Gastrocnemius medialis (tissue), 4 donors: ENCODE measurements around the gene OCA2. TPM values are rescaled to one million over a fixed set of nuclear protein-coding genes. Genes with fewer than 3 reads are reported as not detected.

Experiments used
- ATAC-seq, 2 donors: fragments of 150-250 bp; one replicate each; pipeline ENCODE4 v1.9.1; 2016
- DNase-seq, 2 donors: peaks; one replicate each; pipeline ENCODE4 v3.0.0-alpha.2; 2019
- H3K27ac ChIP-seq, 4 donors: fragments of 200-600 bp; sonication (generic); 1 replicate in 1 of 4; 2 replicates in 3 of 4; pipeline ENCODE4 v1.5.1; 2016 to 2018; ENCODE audit warnings: mild to moderate bottlenecking in 2 of 4, moderate library complexity in 1 of 4
- H3K27me3 ChIP-seq, 3 donors: fragments of 200-600 bp; sonication (generic) in 2 of 3; 1 replicate in 1 of 3; 2 replicates in 2 of 3; pipeline versions ENCODE4 v1.5.1 to v1.6.0; 2016 to 2019; ENCODE audit warnings: mild to moderate bottlenecking in 1 of 3, moderate library complexity in 1 of 3
- H3K36me3 ChIP-seq, 2 donors: fragments of 200-600 bp; sonication (generic) in 1 of 2; one replicate each; pipeline ENCODE4 v1.5.1; 2017 to 2018
- H3K4me1 ChIP-seq, 2 donors: fragments of 200-600 bp; sonication (generic) in 1 of 2; one replicate each; pipeline ENCODE4 v1.5.1; 2016 to 2017; ENCODE audit warnings: mild to moderate bottlenecking in 2 of 2
- H3K4me3 ChIP-seq, 4 donors: fragments of 200-600 bp; sonication (generic) in 3 of 4; 1 replicate in 1 of 4; 2 replicates in 3 of 4; pipeline ENCODE4 v1.5.1; 2016 to 2019; ENCODE audit warnings: mild to moderate bottlenecking in 2 of 4
- H3K9me3 ChIP-seq, 3 donors: fragments of 200-600 bp; sonication (generic) in 2 of 3; 1 replicate in 1 of 3; 2 replicates in 2 of 3; pipeline ENCODE4 v1.5.1; 2016 to 2019
- POLR2A ChIP-seq, 2 donors: fragments of 450-650 bp; IDR thresholded peaks; one replicate each; pipeline ENCODE4 v1.6.1; 2017; ENCODE audit warnings: antibody characterized with exemption in 2 of 2, mild to moderate bottlenecking in 2 of 2, moderate library complexity in 2 of 2
- in situ Hi-C, 4 donors: fragments of 200-750 bp; cut with MboI; loops; one replicate each; pipeline versions ENCODE4 v1.15.0 to v1.8.0; 2017; ENCODE audit warnings: low sequenced_read_pairs in 4 of 4
- intact Hi-C: fragments of 100-400 bp; cut with DNase I; formaldehyde crosslinking; loops from one replicate; pipeline ENCODE4 v1.15.1; 2023; ENCODE audit warnings: low total_unique reads
- total RNA-seq, 4 donors: library from RNA; depleted of rRNA; stranded (reverse); fragments of >200 nt; gene quantifications; one replicate each; pipeline versions ENCODE4 v1.1.0 to v1.2.3, GENCODE V29; 2016
- TF ChIP-seq, protein P1 (sequence below), 5 experiments: fragments of 450-650 bp in 3 of 5; fragments of 200-600 bp in 2 of 5; sonication (generic) in 2 of 5; IDR thresholded peaks in 4 of 5; conservative IDR thresholded peaks in 1 of 5; 1 replicate in 4 of 5; 2 replicates in 1 of 5; pipeline ENCODE4 v1.5.1; 2016 to 2019; ENCODE audit warnings: antibody characterized with exemption in 5 of 5, mild to moderate bottlenecking in 3 of 5, moderate library complexity in 3 of 5

The OCA2 gene
- total RNA-seq, 4 donors from 2014 or later = 0.16 to 0.63 (median 0.41) TPM; not detected in 1

DNA sequence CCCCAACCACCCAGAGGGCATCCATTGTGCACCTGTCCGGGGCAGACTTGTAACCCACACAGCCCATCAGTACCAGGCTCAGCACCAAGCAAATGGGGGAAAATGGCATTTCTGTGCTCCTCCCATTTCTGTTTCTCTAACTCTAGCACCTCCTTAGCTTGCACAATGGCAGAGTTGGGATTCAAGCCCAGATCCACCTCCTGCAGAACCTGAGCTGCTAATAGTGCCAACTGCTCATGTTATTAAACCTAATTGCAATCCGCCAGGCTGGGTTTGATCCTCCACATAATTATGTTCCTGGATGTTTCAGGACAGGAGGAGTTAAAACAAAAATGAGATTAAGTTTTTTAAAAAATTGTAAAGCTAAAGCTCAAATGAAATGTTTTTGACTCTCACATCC is 235.0 kb downstream of the OCA2 start:
- in situ Hi-C loops = no loop called here
- no peak for DNase-seq
- no peak overlapping the region for H3K27ac ChIP-seq
- no peak for ATAC-seq
- H3K4me3 ChIP-seq = no peak overlapping the region
- TF ChIP-seq, protein P1, sequence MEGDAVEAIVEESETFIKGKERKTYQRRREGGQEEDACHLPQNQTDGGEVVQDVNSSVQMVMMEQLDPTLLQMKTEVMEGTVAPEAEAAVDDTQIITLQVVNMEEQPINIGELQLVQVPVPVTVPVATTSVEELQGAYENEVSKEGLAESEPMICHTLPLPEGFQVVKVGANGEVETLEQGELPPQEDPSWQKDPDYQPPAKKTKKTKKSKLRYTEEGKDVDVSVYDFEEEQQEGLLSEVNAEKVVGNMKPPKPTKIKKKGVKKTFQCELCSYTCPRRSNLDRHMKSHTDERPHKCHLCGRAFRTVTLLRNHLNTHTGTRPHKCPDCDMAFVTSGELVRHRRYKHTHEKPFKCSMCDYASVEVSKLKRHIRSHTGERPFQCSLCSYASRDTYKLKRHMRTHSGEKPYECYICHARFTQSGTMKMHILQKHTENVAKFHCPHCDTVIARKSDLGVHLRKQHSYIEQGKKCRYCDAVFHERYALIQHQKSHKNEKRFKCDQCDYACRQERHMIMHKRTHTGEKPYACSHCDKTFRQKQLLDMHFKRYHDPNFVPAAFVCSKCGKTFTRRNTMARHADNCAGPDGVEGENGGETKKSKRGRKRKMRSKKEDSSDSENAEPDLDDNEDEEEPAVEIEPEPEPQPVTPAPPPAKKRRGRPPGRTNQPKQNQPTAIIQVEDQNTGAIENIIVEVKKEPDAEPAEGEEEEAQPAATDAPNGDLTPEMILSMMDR (IDR thresholded peaks at IDR 0.05 in 4 of 5, conservative IDR thresholded peaks at IDR 0.05 in 1 of 5) = no peak
- TF ChIP-seq POLR2A (IDR thresholded peaks at IDR 0.05) = no peak
- no peaks in the 10 kb centered on the region for H3K36me3 ChIP-seq
- intact Hi-C loops = no loop called here
- no peaks in the 10 kb centered on the region for H3K27me3 ChIP-seq
- H3K4me1 ChIP-seq = no peaks in the 10 kb centered on the region
- H3K9me3 ChIP-seq = no peaks in the 10 kb centered on the region

DNA sequence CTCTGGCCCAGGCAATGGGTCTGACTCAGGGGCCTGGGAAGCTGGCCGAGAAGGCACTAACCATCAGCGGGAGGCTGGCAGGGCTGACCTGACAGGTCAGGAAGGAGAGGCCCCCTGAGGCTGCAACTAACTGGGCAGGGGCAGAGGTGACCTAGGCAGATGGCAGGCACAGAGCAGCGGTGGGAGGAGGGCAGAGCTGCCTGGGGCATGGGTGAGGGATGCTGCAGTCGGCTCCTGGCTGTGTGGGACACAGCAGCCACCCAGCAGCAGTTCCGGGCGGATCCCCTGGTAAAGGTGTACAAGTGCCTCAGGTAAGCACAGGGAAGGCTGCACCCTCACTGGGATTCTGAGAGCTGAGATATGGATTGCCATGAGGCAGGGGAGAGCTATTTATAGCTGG is 236.1 kb downstream of the OCA2 start:
- ATAC-seq (no peak), DNase-seq (no peak)
- no peaks in the 10 kb centered on the region for H3K27me3 ChIP-seq
- no peaks in the 10 kb centered on the region for H3K9me3 ChIP-seq
- H3K4me1 ChIP-seq = no peaks in the 10 kb centered on the region
- no peak for TF ChIP-seq POLR2A (IDR thresholded peaks at IDR 0.05)
- TF ChIP-seq, protein P1 (IDR thresholded peaks at IDR 0.05 in 4 of 5, conservative IDR thresholded peaks at IDR 0.05 in 1 of 5) = no peak
- in situ Hi-C loops (no loop called here), intact Hi-C loops (no loop called here)
- no peaks in the 10 kb centered on the region for H3K36me3 ChIP-seq
- no peak overlapping the region for H3K27ac ChIP-seq
- no peak overlapping the region for H3K4me3 ChIP-seq

DNA sequence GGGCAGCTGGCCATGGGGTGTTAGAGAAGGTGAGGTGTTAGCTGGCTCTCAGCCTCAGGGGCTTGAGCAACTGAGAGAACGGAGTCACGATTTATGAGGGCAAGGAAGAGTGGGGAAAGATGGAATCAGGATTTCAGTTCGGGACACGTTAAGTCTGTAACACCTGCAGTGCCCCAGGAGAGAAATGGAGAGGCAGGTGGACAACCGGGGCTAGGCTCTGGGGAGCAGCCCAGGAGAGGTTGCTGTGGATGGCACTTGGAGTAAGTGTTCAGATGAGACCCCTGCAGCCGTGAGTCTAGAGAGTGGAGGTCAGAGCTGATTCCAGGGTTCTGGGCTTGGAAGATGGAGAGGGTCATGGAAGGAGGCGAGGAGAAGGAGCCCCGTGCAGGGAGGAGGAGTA is 237.9 kb downstream of the OCA2 start:
- no peaks in the 10 kb centered on the region for H3K27me3 ChIP-seq
- in situ Hi-C loops = no loop called here
- ATAC-seq (no peak), DNase-seq (no peak)
- no peak overlapping the region for H3K4me3 ChIP-seq
- no peaks in the 10 kb centered on the region for H3K4me1 ChIP-seq
- H3K27ac ChIP-seq = no peak overlapping the region
- intact Hi-C loops = no loop called here
- no peaks in the 10 kb centered on the region for H3K9me3 ChIP-seq
- no peaks in the 10 kb centered on the region for H3K36me3 ChIP-seq
- TF ChIP-seq POLR2A (IDR thresholded peaks at IDR 0.05) = no peak
- TF ChIP-seq, protein P1 (IDR thresholded peaks at IDR 0.05 in 4 of 5, conservative IDR thresholded peaks at IDR 0.05 in 1 of 5) = no peak

DNA sequence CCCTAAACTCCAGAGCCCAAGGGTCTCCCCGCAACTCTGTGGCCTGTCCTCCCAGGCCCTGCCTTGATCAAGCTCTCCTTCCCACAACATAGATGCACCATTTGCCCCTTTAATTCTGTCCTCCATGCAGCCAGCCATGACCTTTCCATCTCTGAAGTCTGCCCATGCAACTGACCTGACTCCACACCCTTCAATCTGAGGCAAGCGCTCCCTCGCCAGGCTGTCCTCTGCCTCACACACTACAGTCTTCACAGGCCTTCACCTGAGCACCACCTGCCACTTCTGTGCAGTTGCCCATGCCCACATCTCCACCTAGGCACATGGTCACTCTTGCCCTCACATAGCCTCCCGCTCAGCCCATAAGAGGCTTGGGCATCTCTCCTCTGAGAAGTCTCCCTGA is 244.0 kb downstream of the OCA2 start:
- Histone ChIP-seq H3K4me3 (no peak overlapping the region), H3K4me1 (no peaks in the 10 kb centered on the region), H3K36me3 (no peaks in the 10 kb centered on the region), H3K27me3 (no peaks in the 10 kb centered on the region), H3K9me3 (no peaks in the 10 kb centered on the region), H3K27ac (no peak overlapping the region)
- intact Hi-C loops (no loop called here), in situ Hi-C loops (no loop called here)
- ATAC-seq = no peak
- TF ChIP-seq, protein P1 (IDR thresholded peaks at IDR 0.05 in 4 of 5, conservative IDR thresholded peaks at IDR 0.05 in 1 of 5) = no peak
- TF ChIP-seq POLR2A (IDR thresholded peaks at IDR 0.05) = no peak
- no peak for DNase-seq

DNA sequence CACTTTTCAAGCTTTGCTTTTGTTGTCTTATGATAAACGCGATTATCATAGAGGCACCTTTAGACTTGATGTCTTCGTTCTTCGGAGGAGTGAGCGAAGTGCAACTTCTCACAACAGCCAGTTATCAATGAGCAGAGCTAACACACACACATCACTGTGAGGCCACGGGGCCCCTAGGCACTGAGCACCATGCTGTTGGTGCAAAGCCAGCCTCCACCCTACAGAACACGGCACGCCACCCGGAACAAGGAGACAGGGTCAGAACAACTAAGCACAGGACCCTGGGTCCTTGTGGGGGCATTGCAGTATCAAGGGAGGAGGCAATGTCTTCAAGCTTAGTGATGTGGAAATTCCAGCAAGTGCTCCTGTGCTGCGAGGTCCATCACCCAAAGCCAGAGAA is 244.5 kb downstream of the OCA2 start:
- Histone ChIP-seq H3K27ac (no peak overlapping the region), H3K9me3 (no peaks in the 10 kb centered on the region), H3K27me3 (no peaks in the 10 kb centered on the region), H3K4me3 (no peak overlapping the region), H3K4me1 (no peaks in the 10 kb centered on the region), H3K36me3 (no peaks in the 10 kb centered on the region)
- DNase-seq = no peak
- intact Hi-C loops = no loop called here
- in situ Hi-C loops = no loop called here
- no peak for ATAC-seq
- no peak for TF ChIP-seq POLR2A (IDR thresholded peaks at IDR 0.05)
- TF ChIP-seq, protein P1 (IDR thresholded peaks at IDR 0.05 in 4 of 5, conservative IDR thresholded peaks at IDR 0.05 in 1 of 5) = no peak
